Trophoblast cell (in vitro differentiated cells and primary cell): ENCODE measurements around the gene DEPDC7.
A peak's percentile ranks its signal among the peaks of the same experiment; 100 is the strongest.
"Not testable (repeated sequence)": the region's sequence is repeated elsewhere in the genome, so short reads cannot be mapped to it uniquely, and the experiment has no call there.

Experiments used
- DNase-seq, 2 donors: peaks; one replicate each; pipeline ENCODE4 v3.0.0-alpha.2; 2016
- H2AFZ ChIP-seq: 2 replicates; pipeline ENCODE4 v1.6.1; 2013; ENCODE audit warnings: low read length, moderate library complexity, mild to moderate bottlenecking; ENCODE audit not compliant: insufficient read depth, poor library complexity
- H2AK5ac ChIP-seq: 2 replicates; pipeline ENCODE4 v1.6.1; 2013; ENCODE audit warnings: mild to moderate bottlenecking, low read length
- H2BK120ac ChIP-seq: 2 replicates; pipeline ENCODE4 v1.6.1; 2013; ENCODE audit warnings: low read length, mild to moderate bottlenecking, moderate library complexity; ENCODE audit not compliant: insufficient read depth, poor library complexity
- H2BK12ac ChIP-seq: 2 replicates; pipeline ENCODE4 v1.6.1; 2013; ENCODE audit warnings: mild to moderate bottlenecking, low read length, moderate library complexity
- H2BK5ac ChIP-seq: 2 replicates; pipeline ENCODE4 v1.6.1; 2013; ENCODE audit warnings: low read length, low read depth, moderate library complexity, mild to moderate bottlenecking; ENCODE audit not compliant: poor library complexity
- H3K14ac ChIP-seq: 2 replicates; pipeline ENCODE4 v1.6.1; 2013; ENCODE audit warnings: mild to moderate bottlenecking, low read length
- H3K18ac ChIP-seq: 2 replicates; pipeline ENCODE4 v1.6.1; 2013; ENCODE audit warnings: mild to moderate bottlenecking, low read length
- H3K23ac ChIP-seq: 2 replicates; pipeline ENCODE4 v1.6.1; 2013; ENCODE audit warnings: low read length
- H3K27ac ChIP-seq: 2 replicates; pipeline ENCODE4 v1.5.1; 2013; ENCODE audit warnings: low read depth, mild to moderate bottlenecking, inconsistent platforms, low read length, moderate library complexity
- H3K27me3 ChIP-seq: 2 replicates; pipeline ENCODE4 v1.6.1; 2013; ENCODE audit warnings: inconsistent platforms, mild to moderate bottlenecking, low read length, moderate library complexity; ENCODE audit not compliant: insufficient read depth
- H3K36me3 ChIP-seq, 2 experiments: 1 replicate in 1 of 2; 2 replicates in 1 of 2; pipeline ENCODE4 v1.6.1; 2013; ENCODE audit warnings: low read length in 2 of 2, mild to moderate bottlenecking in 2 of 2, moderate library complexity in 1 of 2; ENCODE audit not compliant: insufficient read depth in 2 of 2, control insufficient read depth in 1 of 2
- H3K4ac ChIP-seq: 2 replicates; pipeline ENCODE4 v1.6.1; 2013; ENCODE audit warnings: low read depth, mild to moderate bottlenecking, low read length, moderate library complexity
- H3K4me1 ChIP-seq, 2 experiments: 1 replicate in 1 of 2; 2 replicates in 1 of 2; pipeline ENCODE4 v1.6.1; 2013; ENCODE audit warnings: low read length in 2 of 2, mild to moderate bottlenecking in 2 of 2, moderate library complexity in 1 of 2; ENCODE audit not compliant: insufficient read depth in 2 of 2, control insufficient read depth in 1 of 2
- H3K4me2 ChIP-seq: 2 replicates; pipeline ENCODE4 v1.6.1; 2013; ENCODE audit warnings: inconsistent platforms, mild to moderate bottlenecking, low read length, moderate library complexity
- H3K4me3 ChIP-seq: 2 replicates; pipeline ENCODE4 v1.5.1; 2013; ENCODE audit warnings: mild to moderate bottlenecking, low read depth, low read length, inconsistent platforms
- H3K79me1 ChIP-seq: one replicate; pipeline ENCODE4 v1.6.1; 2013; ENCODE audit warnings: low read length
- H3K79me2 ChIP-seq: 2 replicates; pipeline ENCODE4 v1.6.1; 2013; ENCODE audit warnings: low read length, mild to moderate bottlenecking; ENCODE audit not compliant: control insufficient read depth, insufficient read depth, poor library complexity
- H3K9ac ChIP-seq: 2 replicates; pipeline ENCODE4 v1.6.1; 2013; ENCODE audit warnings: mild to moderate bottlenecking, low read length
- H3K9me3 ChIP-seq: 2 replicates; pipeline ENCODE4 v1.6.1; 2013; ENCODE audit warnings: low read depth, mild to moderate bottlenecking, control low read depth, inconsistent platforms, low read length; ENCODE audit not compliant: insufficient read depth
- H4K12ac ChIP-seq: 2 replicates; pipeline ENCODE4 v1.6.1; 2013; ENCODE audit warnings: low read depth, mild to moderate bottlenecking, low read length, moderate library complexity
- H4K8ac ChIP-seq: 2 replicates; pipeline ENCODE4 v1.6.1; 2013; ENCODE audit warnings: low read depth, mild to moderate bottlenecking, low read length, moderate library complexity
- H4K91ac ChIP-seq: one replicate; pipeline ENCODE4 v1.6.1; 2013; ENCODE audit warnings: low read depth, mild to moderate bottlenecking, low read length, moderate library complexity
- WGBS: extraction: QIAGEN DNeasy Blood & Tissue Kit; methylation state at CpG from one replicate; pipeline ENCODE4 v1.1.7; 2013; ENCODE audit warnings: missing lambda C conversion rate; ENCODE audit not compliant: insufficient read length, insufficient coverage; ENCODE audit errors: extremely low coverage; 5-methylcytosine and 5-hydroxymethylcytosine counted together

Gene DEPDC7

GRCh38 chr11:33043221-33043830 is 27.6 kb downstream of the DEPDC7 start:
- no peak overlapping the region for H3K23ac ChIP-seq
- no peak overlapping the region for H4K12ac ChIP-seq
- H4K91ac ChIP-seq, result no peak overlapping the region
- H3K4me3 ChIP-seq, result no peak overlapping the region
- no peaks in the 10 kb centered on the region for H3K27me3 ChIP-seq
- H2BK5ac ChIP-seq, result no peak overlapping the region
- H2BK120ac ChIP-seq, result no peak overlapping the region
- H3K79me1 ChIP-seq, result peaks cover 12% of the 10 kb centered on the region
- peaks cover 6 to 10% of the 10 kb centered on the region in 2 experiments for H3K36me3 ChIP-seq
- no CpG with 5 or more reads among the region's 2 CpGs for WGBS
- H3K18ac ChIP-seq, result no peak overlapping the region
- no peak overlapping the region for H3K14ac ChIP-seq
- peaks cover 6% of the 10 kb centered on the region for H3K79me2 ChIP-seq
- no peak overlapping the region for H2AFZ ChIP-seq
- no peak overlapping the region for H3K4ac ChIP-seq
- no peak overlapping the region for H3K9ac ChIP-seq
- no peak overlapping the region for H4K8ac ChIP-seq
- peak; percentile 26 to 91 for DNase-seq
- no peak overlapping the region for H2BK12ac ChIP-seq
- peaks cover 2 to 4% of the 10 kb centered on the region in 2 experiments for H3K4me1 ChIP-seq
- no peak overlapping the region for H3K27ac ChIP-seq
- no peak overlapping the region for H3K4me2 ChIP-seq
- H2AK5ac ChIP-seq, result no peak overlapping the region
- peaks cover 4% of the 10 kb centered on the region for H3K9me3 ChIP-seq

GRCh38 chr11:33044285-33044756 is 28.6 kb downstream of the DEPDC7 start:
- DNase-seq, result peak; percentile 91 to 96
- Histone ChIP-seq H3K4me1 (peaks cover 2 to 5% of the 10 kb centered on the region in 2 experiments), H2AFZ (no peak overlapping the region), H3K9ac (no peak overlapping the region), H4K91ac (no peak overlapping the region), H3K4me2 (no peak overlapping the region), H3K14ac (no peak overlapping the region), H3K9me3 (peaks cover 4% of the 10 kb centered on the region), H2BK12ac (no peak overlapping the region), H3K27me3 (no peaks in the 10 kb centered on the region), H3K27ac (no peak overlapping the region), H3K23ac (no peak overlapping the region), H3K4ac (no peak overlapping the region), H3K79me2 (peaks cover 4% of the 10 kb centered on the region), H2AK5ac (no peak overlapping the region), H3K4me3 (no peak overlapping the region), H4K8ac (no peak overlapping the region), H3K18ac (no peak overlapping the region), H3K36me3 (peaks cover 6 to 10% of the 10 kb centered on the region in 2 experiments), H4K12ac (no peak overlapping the region), H2BK5ac (no peak overlapping the region), H3K79me1 (peaks cover 9% of the 10 kb centered on the region), H2BK120ac (no peak overlapping the region)
- WGBS, result no CpG with 5 or more reads among the region's 4 CpGs

GRCh38 chr11:33045551-33046255 is 30.0 kb downstream of the DEPDC7 start:
- H3K79me1 ChIP-seq, result no peaks in the 10 kb centered on the region
- DNase-seq, result peak; percentile 98 to 99
- H3K4me1 ChIP-seq, result peaks cover 0 to 8% of the 10 kb centered on the region in 2 experiments
- H3K9ac ChIP-seq, result no peak overlapping the region
- H3K23ac ChIP-seq, result no peak overlapping the region
- no peak overlapping the region for H2AK5ac ChIP-seq
- H3K4ac ChIP-seq, result no peak overlapping the region
- H3K36me3 ChIP-seq, result peaks cover 6 to 10% of the 10 kb centered on the region in 2 experiments
- peaks cover 4% of the 10 kb centered on the region for H3K9me3 ChIP-seq
- no peak overlapping the region for H3K18ac ChIP-seq
- no peak overlapping the region for H4K8ac ChIP-seq
- no peak overlapping the region for H3K14ac ChIP-seq
- H4K12ac ChIP-seq, result no peak overlapping the region
- no peak overlapping the region for H2BK5ac ChIP-seq
- H2AFZ ChIP-seq, result no peak overlapping the region
- no peak overlapping the region for H4K91ac ChIP-seq
- no peak overlapping the region for H3K4me2 ChIP-seq
- H3K4me3 ChIP-seq, result no peak overlapping the region
- H3K79me2 ChIP-seq, result no peaks in the 10 kb centered on the region
- no peak overlapping the region for H2BK12ac ChIP-seq
- no peak overlapping the region for H2BK120ac ChIP-seq
- no peaks in the 10 kb centered on the region for H3K27me3 ChIP-seq
- WGBS, result no CpG with 5 or more reads among the region's 8 CpGs
- no peak overlapping the region for H3K27ac ChIP-seq

GRCh38 chr11:33048701-33049100 is 33.0 kb downstream of the DEPDC7 start:
- peak; percentile 52 to 65 for DNase-seq
- not testable (repeated sequence) for H3K4ac ChIP-seq, H3K18ac ChIP-seq, H3K4me2 ChIP-seq, H4K91ac ChIP-seq, H3K79me2 ChIP-seq, H3K4me1 ChIP-seq, H3K4me3 ChIP-seq, H3K27ac ChIP-seq, H2AFZ ChIP-seq, H2AK5ac ChIP-seq, H2BK120ac ChIP-seq, H4K12ac ChIP-seq, H3K14ac ChIP-seq, H3K36me3 ChIP-seq, H3K79me1 ChIP-seq, H3K23ac ChIP-seq, H2BK12ac ChIP-seq, H3K9me3 ChIP-seq, H3K27me3 ChIP-seq, H2BK5ac ChIP-seq, H3K9ac ChIP-seq, H4K8ac ChIP-seq
- WGBS, result no CpG with 5 or more reads among the region's 6 CpGs
